GM12801 (cell line): ENCODE data around the gene RGS14.

Source experiments
- CTCF ChIP-seq: IDR thresholded peaks from one replicate; pipeline ENCODE4 v1.5.1; 2011; ENCODE audit warnings: control low read depth; ENCODE audit not compliant: insufficient read length; ENCODE audit errors: extremely low read depth

The RGS14 gene

GRCh38 chr5:177317959-177318377, 39.8 kb upstream of the RGS14 start:
- peak; percentile 71 for TF ChIP-seq CTCF

GRCh38 chr5:177319913-177320588, 37.7 kb upstream of the RGS14 start:
- TF ChIP-seq CTCF: no peak

- no peak for TF ChIP-seq CTCF
These were observed 36.8 kb upstream of the RGS14 start for GRCh38 chr5:177320879-177321278.

GRCh38 chr5:177325868-177326381, 31.8 kb upstream of the RGS14 start:
- TF ChIP-seq CTCF: no peak

- no peak for TF ChIP-seq CTCF
These were observed 29.9 kb upstream of the RGS14 start for GRCh38 chr5:177327539-177328522.

- TF ChIP-seq CTCF: no peak
These were observed 29.0 kb upstream of the RGS14 start for GRCh38 chr5:177328545-177329231.

- TF ChIP-seq CTCF: no peak
These were observed 27.8 kb upstream of the RGS14 start for GRCh38 chr5:177329883-177330282.
